Panc1 (cell line): Measurements from ENCODE around the gene DCAF12L1.

Experiments
- POLR2AphosphoS5 ChIP-seq: IDR thresholded peaks from 2 replicates; pipeline ENCODE4 v1.6.1; 2012; ENCODE audit warnings: mild to moderate bottlenecking, low read depth, low read length, moderate library complexity
- TF ChIP-seq, protein P1 (sequence below): fragments of 450-650 bp; IDR thresholded peaks from 2 replicates; pipeline ENCODE4 v1.5.1; 2017; ENCODE audit warnings: mild to moderate bottlenecking

DNA sequence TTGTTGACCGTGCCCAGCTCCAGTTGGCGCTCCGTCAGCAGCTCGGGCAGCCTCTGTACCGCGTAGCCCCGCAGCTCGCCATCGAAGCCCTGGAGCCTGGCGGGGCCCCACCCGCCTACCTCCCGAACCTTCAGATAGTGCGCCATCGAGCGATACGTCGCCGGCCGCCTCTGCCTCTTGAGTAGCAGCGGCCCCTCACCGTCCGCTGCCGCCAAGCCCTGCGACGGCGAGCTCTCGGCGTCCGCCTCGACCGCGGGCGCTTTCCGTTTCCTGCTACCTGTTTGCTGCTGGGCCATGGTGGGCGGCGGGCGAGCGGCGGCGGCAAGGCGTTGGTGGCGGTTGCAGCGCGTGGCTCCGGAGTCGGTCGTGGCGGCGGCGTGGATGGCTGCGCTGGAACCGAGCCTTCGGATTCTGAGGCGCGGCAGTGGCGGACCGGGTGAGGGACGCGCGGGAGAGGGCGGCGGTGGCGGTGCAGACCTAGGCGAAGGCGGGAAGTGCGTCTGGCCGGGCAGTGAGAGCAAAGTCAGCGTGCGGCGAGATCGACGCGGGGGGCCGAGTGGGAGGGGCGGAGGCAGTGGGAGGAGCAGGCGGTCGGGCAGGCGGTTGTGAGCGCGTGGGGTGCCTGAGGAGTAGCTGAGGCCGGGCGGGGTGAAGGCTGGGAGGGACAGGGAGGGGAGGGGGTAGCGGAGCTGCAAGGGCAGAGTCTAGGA is at the start of gene DCAF12L1:
- TF ChIP-seq, protein P1, sequence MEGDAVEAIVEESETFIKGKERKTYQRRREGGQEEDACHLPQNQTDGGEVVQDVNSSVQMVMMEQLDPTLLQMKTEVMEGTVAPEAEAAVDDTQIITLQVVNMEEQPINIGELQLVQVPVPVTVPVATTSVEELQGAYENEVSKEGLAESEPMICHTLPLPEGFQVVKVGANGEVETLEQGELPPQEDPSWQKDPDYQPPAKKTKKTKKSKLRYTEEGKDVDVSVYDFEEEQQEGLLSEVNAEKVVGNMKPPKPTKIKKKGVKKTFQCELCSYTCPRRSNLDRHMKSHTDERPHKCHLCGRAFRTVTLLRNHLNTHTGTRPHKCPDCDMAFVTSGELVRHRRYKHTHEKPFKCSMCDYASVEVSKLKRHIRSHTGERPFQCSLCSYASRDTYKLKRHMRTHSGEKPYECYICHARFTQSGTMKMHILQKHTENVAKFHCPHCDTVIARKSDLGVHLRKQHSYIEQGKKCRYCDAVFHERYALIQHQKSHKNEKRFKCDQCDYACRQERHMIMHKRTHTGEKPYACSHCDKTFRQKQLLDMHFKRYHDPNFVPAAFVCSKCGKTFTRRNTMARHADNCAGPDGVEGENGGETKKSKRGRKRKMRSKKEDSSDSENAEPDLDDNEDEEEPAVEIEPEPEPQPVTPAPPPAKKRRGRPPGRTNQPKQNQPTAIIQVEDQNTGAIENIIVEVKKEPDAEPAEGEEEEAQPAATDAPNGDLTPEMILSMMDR, result no peak
- no peak for TF ChIP-seq POLR2AphosphoS5
